GM21737 (cell line): Measurements from ENCODE around the gene GNPAT.

ENCODE experiments used
- ATAC-seq: cut with Tn5 transposase; IDR thresholded peaks from one replicate; pipeline ENCODE4 v1.9.1; 2021; ENCODE audit warnings: mild to moderate bottlenecking, moderate library complexity; ENCODE audit not compliant: unreplicated experiment

GNPAT gene

GRCh38 chr1:231240883-231241735 is at the start of gene GNPAT:
Gene GNPAT (plus strand): TSS chr1:231241212. CDS start chr1:231241379, 167 bp downstream.
- peak; percentile 92 for ATAC-seq

GRCh38 chr1:231192620-231193163 is 48.3 kb upstream of the GNPAT start:
- ATAC-seq, result no peak

- no peak for ATAC-seq
Observed at GRCh38 chr1:231193710-231194340, 47.2 kb upstream of the GNPAT start.

- ATAC-seq, result no peak
Observed at GRCh38 chr1:231194476-231194842, 46.6 kb upstream of the GNPAT start.

GRCh38 chr1:231194843-231195516 is 46.0 kb upstream of the GNPAT start:
- no peak for ATAC-seq

GRCh38 chr1:231196307-231196706 is 44.7 kb upstream of the GNPAT start:
- no peak for ATAC-seq

GRCh38 chr1:231196728-231197127 is 44.3 kb upstream of the GNPAT start:
- ATAC-seq, result no peak

GRCh38 chr1:231199868-231200267 is 41.1 kb upstream of the GNPAT start:
- no peak for ATAC-seq

- no peak for ATAC-seq
Observed at GRCh38 chr1:231200388-231201031, 40.5 kb upstream of the GNPAT start.

- no peak for ATAC-seq
Observed at GRCh38 chr1:231201375-231201978, 39.5 kb upstream of the GNPAT start.

GRCh38 chr1:231201979-231202633 is 38.9 kb upstream of the GNPAT start:
- ATAC-seq, result no peak

GRCh38 chr1:231203259-231204057 is 37.6 kb upstream of the GNPAT start:
- ATAC-seq, result no peak

GRCh38 chr1:231206856-231207255 is 34.2 kb upstream of the GNPAT start:
- no peak for ATAC-seq

GRCh38 chr1:231207437-231207836 is 33.6 kb upstream of the GNPAT start:
- no peak for ATAC-seq

GRCh38 chr1:231208980-231209379 is 32.0 kb upstream of the GNPAT start:
- no peak for ATAC-seq

- no peak for ATAC-seq
Observed at GRCh38 chr1:231209531-231209930, 31.5 kb upstream of the GNPAT start.

- ATAC-seq, result no peak
Observed at GRCh38 chr1:231210126-231210525, 30.9 kb upstream of the GNPAT start.

GRCh38 chr1:231211005-231211857 is 29.8 kb upstream of the GNPAT start:
- ATAC-seq, result peak; percentile 87
